ENCODE results near the gene TSC1. TPM values are rescaled to one million over a fixed set of nuclear protein-coding genes. Genes with fewer than 3 reads are reported as not detected.

The TSC1 gene
- total RNA-seq, 4 donors from 2014 or later, result 52.7 to 114 (median 66.7) TPM

- Histone ChIP-seq H3K27ac (no peak overlapping the region), H3K9me3 (no peaks in the 10 kb centered on the region), H3K4me1 (no peaks in the 10 kb centered on the region), H3K36me3 (no peaks in the 10 kb centered on the region), H3K27me3 (no peaks in the 10 kb centered on the region), H3K4me3 (replicated peaks in 1 of 3) (no peak overlapping the region)
- 72 to 83% methylated on average over 12 of the region's 12 CpGs for WGBS, 2 donors
- intact Hi-C loops (cut with DNase I), result no loop called here
- TF ChIP-seq CTCF (IDR thresholded peaks at IDR 0.05) (no peak), POLR2A (IDR thresholded peaks at IDR 0.05) (no peak)
- DNase-seq, result no peak
These were observed 95.2 kb downstream of the TSC1 start for GRCh38 chr9:132849185-132849706.

GRCh38 chr9:132846918-132847515, 97.4 kb downstream of the TSC1 start:
- no peaks in the 10 kb centered on the region for H3K27me3 ChIP-seq
- H3K27ac ChIP-seq, result no peak overlapping the region
- WGBS, 2 donors, result 87 to 92% methylated on average over 14 to 15 of the region's 15 CpGs
- no peaks in the 10 kb centered on the region for H3K36me3 ChIP-seq
- H3K4me1 ChIP-seq, result no peaks in the 10 kb centered on the region
- H3K9me3 ChIP-seq, result no peaks in the 10 kb centered on the region
- TF ChIP-seq POLR2A (IDR thresholded peaks at IDR 0.05) (no peak), CTCF (IDR thresholded peaks at IDR 0.05) (no peak)
- DNase-seq, result no peak
- intact Hi-C loops (cut with DNase I), result no loop called here
- no peak overlapping the region for H3K4me3 ChIP-seq (replicated peaks in 1 of 3)

- no peaks in the 10 kb centered on the region for H3K4me1 ChIP-seq
- H3K9me3 ChIP-seq, result no peaks in the 10 kb centered on the region
- TF ChIP-seq POLR2A (IDR thresholded peaks at IDR 0.05) (no peak), CTCF (IDR thresholded peaks at IDR 0.05) (no peak)
- intact Hi-C loops (cut with DNase I), result no loop called here
- WGBS, 2 donors, result 90 to 92% methylated on average over 11 to 12 of the region's 12 CpGs
- no peak for DNase-seq
- H3K36me3 ChIP-seq, result no peaks in the 10 kb centered on the region
- H3K27me3 ChIP-seq, result no peaks in the 10 kb centered on the region
- H3K27ac ChIP-seq, result no peak overlapping the region
- no peak overlapping the region for H3K4me3 ChIP-seq (replicated peaks in 1 of 3)
These were observed 98.1 kb downstream of the TSC1 start for GRCh38 chr9:132846109-132846917.

GRCh38 chr9:132842124-132843044, 102.0 kb downstream of the TSC1 start:
- WGBS, 2 donors, result 88 to 92% methylated on average over 5 of the region's 5 CpGs
- no peaks in the 10 kb centered on the region for H3K9me3 ChIP-seq
- no peak for DNase-seq
- TF ChIP-seq CTCF (IDR thresholded peaks at IDR 0.05), result no peak
- TF ChIP-seq POLR2A (IDR thresholded peaks at IDR 0.05), result no peak
- no peak overlapping the region for H3K4me3 ChIP-seq (replicated peaks in 1 of 3)
- H3K27me3 ChIP-seq, result no peaks in the 10 kb centered on the region
- no peaks in the 10 kb centered on the region for H3K4me1 ChIP-seq
- H3K36me3 ChIP-seq, result no peaks in the 10 kb centered on the region
- H3K27ac ChIP-seq, result no peak overlapping the region
- intact Hi-C loops (cut with DNase I), result no loop called here

Small RNA genes within 50 kb of the gene (microRNA-seq; reads per million reads assigned to microRNA genes)
- 1.1 reads per million for gene MIR548AW

Small RNA genes within 50 kb of the gene (small RNA-seq; reads per million reads assigned to genes)
- gene AL593851.1 (not detected), gene MIR548AW (0.47 reads per million), gene RNU7-21P (not detected)

Other genes with a start within 250 kb of the TSC1 start
- 1 to 10 TPM; 5.4 to 9.9 (median 8.0) TPM for gene AK8, start 66.3 kb downstream of the TSC1 start, total RNA-seq
- gene SPACA9, start 65.7 kb downstream of the TSC1 start, total RNA-seq, result 10 to 100 TPM; 14.6 to 22.3 (median 19.0) TPM
- under 1 TPM in 1 of 4 donors, not detected in 3; 0.11 TPM for gene GFI1B, start 34.1 kb upstream of the TSC1 start, total RNA-seq
- gene GTF3C5, start 86.4 kb upstream of the TSC1 start, total RNA-seq, result 10 to 100 TPM; 49.3 to 69.0 (median 56.8) TPM
- under 1 TPM in 3 of 4 donors, not detected in 1; 0.27 to 0.46 (median 0.33) TPM for gene CEL, start 117.4 kb upstream of the TSC1 start, total RNA-seq
- gene RALGDS, start 176.6 kb upstream of the TSC1 start, total RNA-seq, result 10 to 100 TPM; 32.2 to 55.3 (median 43.5) TPM
- gene GBGT1, start 219.3 kb upstream of the TSC1 start, total RNA-seq, result 10 to 100 TPM; 21.4 to 45.0 (median 25.1) TPM

All from thyroid gland (tissue), 4 donors.